Activated CD4-positive, alpha-beta memory T cell treated with anti-CD3 and anti-CD28 coated beads for 36 hours (primary cell): Measurements from ENCODE around the gene MPHOSPH9. TPM values are rescaled to one million over a fixed set of nuclear protein-coding genes. Genes with fewer than 3 reads are reported as not detected.

Source experiments
- CTCF ChIA-PET: fragments of 350-600 bp; sonication (Branson Sonifier 250); formaldehyde crosslinking; loops from one replicate; lab custom pipeline; 2021; ENCODE audit warnings: antibody characterized with exemption, inconsistent platforms; lab: Charles Lee
- POLR2A ChIA-PET: fragments of 350-600 bp; sonication (Branson Sonifier 250); formaldehyde crosslinking; loops from one replicate; lab custom pipeline; 2021; ENCODE audit warnings: antibody characterized with exemption; lab: Charles Lee
- DNase-seq: peaks from one replicate; pipeline ENCODE4 v3.0.0-alpha.2; 2020
- H3K27ac Mint-ChIP-seq: one replicate; pipeline ENCODE4 v1.8.0; 2021; ENCODE audit warnings: mixed read lengths
- H3K27me3 Mint-ChIP-seq: one replicate; pipeline ENCODE4 v1.8.0; 2021; ENCODE audit warnings: mixed read lengths
- H3K36me3 Mint-ChIP-seq: one replicate; pipeline ENCODE4 v1.8.0; 2021; ENCODE audit warnings: mixed read lengths
- H3K4me1 Mint-ChIP-seq: one replicate; pipeline ENCODE4 v1.8.0; 2021; ENCODE audit warnings: low read depth, mixed read lengths
- H3K4me3 Mint-ChIP-seq: one replicate; pipeline ENCODE4 v1.8.0; 2021; ENCODE audit warnings: mild to moderate bottlenecking, mixed read lengths
- H3K9me3 Mint-ChIP-seq: one replicate; pipeline ENCODE4 v1.8.0; 2021; ENCODE audit warnings: mixed read lengths
- intact Hi-C: fragments of 100-400 bp; cut with micrococcal nuclease; formaldehyde crosslinking; loops from one replicate; pipeline ENCODE4 v1.15.1; 2023
- total RNA-seq, 2 experiments: library from RNA; stranded (reverse); gene quantifications; one replicate each; pipeline ENCODE4 v1.2.3, GENCODE V29; 2021

The MPHOSPH9 gene
- total RNA-seq, 2 experiments from 2014 or later = 88.8 to 97.6 TPM

DNA sequence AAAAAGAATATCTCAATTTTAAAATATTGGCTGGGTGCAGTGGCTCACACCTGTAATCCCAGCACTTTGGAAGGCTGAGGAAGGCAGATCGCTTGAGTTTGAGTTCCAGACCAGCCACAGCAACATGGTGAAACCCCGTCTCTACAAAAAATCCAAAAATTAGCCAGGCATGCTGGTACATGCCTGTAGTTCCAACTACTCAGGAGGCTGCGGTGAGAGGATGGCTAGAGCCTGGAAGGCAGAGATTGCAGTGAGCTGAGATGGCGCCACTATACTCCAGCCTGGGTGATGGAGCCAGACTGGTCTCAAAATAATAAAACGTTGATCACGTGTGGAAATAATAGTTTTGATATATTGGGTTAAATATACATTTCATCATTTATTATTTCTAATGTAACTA lies 6.0 kb upstream of the MPHOSPH9 start:
- CTCF ChIA-PET = interaction anchor here (0.8 to 3.7 kb wide), 19 partner anchors 9 to 445 kb away, joined by 3 to 70 read pairs (median 6); partner anchors contain the start of gene PITPNM2
- intact Hi-C loops = loop anchor here (10.0 kb wide), 2 partner anchors 216 to 354 kb away; partner anchors contain the start of gene SNRNP35
- Mint-ChIP-seq H3K27me3 (no peaks in the 10 kb centered on the region), H3K4me3 (no peak overlapping the region), H3K36me3 (peaks cover 31% of the 10 kb centered on the region), H3K9me3 (no peaks in the 10 kb centered on the region), H3K4me1 (peaks cover 53% of the 10 kb centered on the region), H3K27ac (no peak overlapping the region)
- POLR2A ChIA-PET = interaction anchor here (1.7 kb wide), 1 partner anchor 196 kb away, joined by 8 read pairs; no protein-coding TSS in a partner anchor
- no peak for DNase-seq

DNA sequence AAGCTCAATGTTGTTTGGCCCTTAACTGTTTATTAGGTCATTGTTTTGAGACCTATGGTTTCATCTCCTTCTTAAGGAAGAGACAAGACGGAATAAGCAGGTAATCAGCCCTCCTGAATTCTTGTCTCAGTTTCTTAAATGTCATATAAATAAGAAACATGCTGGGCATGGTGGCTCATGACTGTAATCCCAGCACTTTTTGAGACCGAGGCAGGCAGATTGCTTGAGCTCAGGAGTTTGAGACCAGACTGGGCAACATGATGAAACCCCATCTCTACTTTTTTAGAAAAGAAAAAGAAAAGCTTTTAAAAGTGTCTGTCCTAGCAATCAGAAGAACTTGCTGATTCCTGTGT lies 5.4 kb upstream of the MPHOSPH9 start:
- no peak overlapping the region for H3K4me3 Mint-ChIP-seq
- peaks cover 33% of the 10 kb centered on the region for H3K36me3 Mint-ChIP-seq
- intact Hi-C loops = loop anchor here (10.0 kb wide), 2 partner anchors 216 to 354 kb away; partner anchors contain the start of gene SNRNP35
- no peaks in the 10 kb centered on the region for H3K27me3 Mint-ChIP-seq
- H3K9me3 Mint-ChIP-seq = no peaks in the 10 kb centered on the region
- H3K27ac Mint-ChIP-seq = peak overlapping the region; percentile 85
- peaks cover 49% of the 10 kb centered on the region for H3K4me1 Mint-ChIP-seq
- CTCF ChIA-PET = interaction anchor here (0.5 to 3.7 kb wide), 51 partner anchors 9 to 444 kb away, joined by 3 to 70 read pairs (median 4); partner anchors contain the start of genes KMT5A, OGFOD2 and PITPNM2
- no peak for DNase-seq
- POLR2A ChIA-PET = interaction anchor here (1.7 to 1.8 kb wide), 2 partner anchors 15 to 195 kb away, joined by 4 to 8 read pairs; no protein-coding TSS in a partner anchor

DNA sequence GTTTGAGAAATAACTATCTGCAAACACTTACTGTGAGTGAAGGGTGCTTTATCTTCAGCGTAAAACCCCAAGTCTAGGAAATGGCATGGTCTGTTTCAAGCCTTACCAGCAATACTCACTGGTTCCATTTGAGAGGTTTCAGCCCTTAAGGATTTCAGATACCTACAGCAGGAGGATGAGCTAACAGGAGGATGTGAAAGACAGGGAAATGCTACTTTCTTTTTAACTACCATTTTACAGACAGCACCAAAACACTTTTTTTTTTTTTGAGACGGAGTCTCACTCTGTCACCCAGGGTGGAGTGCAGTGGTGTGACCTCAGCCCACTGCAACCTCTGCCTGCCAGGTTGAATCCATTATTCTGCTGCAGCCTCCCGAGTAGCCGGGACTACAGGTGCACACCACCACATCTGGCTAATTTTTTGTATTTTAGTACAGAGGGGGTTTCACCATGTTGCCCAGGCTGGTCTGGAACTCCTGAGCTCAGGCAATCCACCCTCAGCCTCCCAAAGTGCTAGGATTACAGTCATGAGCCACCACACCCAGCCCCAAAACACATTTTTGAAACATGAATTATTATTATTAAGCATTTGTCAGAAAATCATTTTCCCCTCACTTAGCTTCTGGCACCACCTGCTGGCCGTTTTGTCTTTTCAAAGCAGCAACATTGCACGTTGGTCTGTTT lies 4.8 kb upstream of the MPHOSPH9 start:
- H3K9me3 Mint-ChIP-seq = no peaks in the 10 kb centered on the region
- H3K4me1 Mint-ChIP-seq = peaks cover 48% of the 10 kb centered on the region
- POLR2A ChIA-PET = interaction anchor here (0.6 to 1.8 kb wide), 5 partner anchors 14 to 269 kb away, joined by 3 to 8 read pairs (median 4); no protein-coding TSS in a partner anchor
- peak; percentile 77 for DNase-seq
- CTCF ChIA-PET = interaction anchor here (0.5 to 3.7 kb wide), 58 partner anchors 9 to 444 kb away, joined by 3 to 70 read pairs (median 4); partner anchors contain the start of genes KMT5A, OGFOD2 and PITPNM2
- intact Hi-C loops = loop anchor here (1.0 to 10.0 kb wide), 5 partner anchors 15 to 353 kb away; partner anchors contain the start of gene SNRNP35
- H3K36me3 Mint-ChIP-seq = peaks cover 35% of the 10 kb centered on the region
- H3K4me3 Mint-ChIP-seq = peak overlapping the region; percentile 42
- peaks cover 3% of the 10 kb centered on the region for H3K27me3 Mint-ChIP-seq
- peak overlapping the region; percentile 85 for H3K27ac Mint-ChIP-seq

DNA sequence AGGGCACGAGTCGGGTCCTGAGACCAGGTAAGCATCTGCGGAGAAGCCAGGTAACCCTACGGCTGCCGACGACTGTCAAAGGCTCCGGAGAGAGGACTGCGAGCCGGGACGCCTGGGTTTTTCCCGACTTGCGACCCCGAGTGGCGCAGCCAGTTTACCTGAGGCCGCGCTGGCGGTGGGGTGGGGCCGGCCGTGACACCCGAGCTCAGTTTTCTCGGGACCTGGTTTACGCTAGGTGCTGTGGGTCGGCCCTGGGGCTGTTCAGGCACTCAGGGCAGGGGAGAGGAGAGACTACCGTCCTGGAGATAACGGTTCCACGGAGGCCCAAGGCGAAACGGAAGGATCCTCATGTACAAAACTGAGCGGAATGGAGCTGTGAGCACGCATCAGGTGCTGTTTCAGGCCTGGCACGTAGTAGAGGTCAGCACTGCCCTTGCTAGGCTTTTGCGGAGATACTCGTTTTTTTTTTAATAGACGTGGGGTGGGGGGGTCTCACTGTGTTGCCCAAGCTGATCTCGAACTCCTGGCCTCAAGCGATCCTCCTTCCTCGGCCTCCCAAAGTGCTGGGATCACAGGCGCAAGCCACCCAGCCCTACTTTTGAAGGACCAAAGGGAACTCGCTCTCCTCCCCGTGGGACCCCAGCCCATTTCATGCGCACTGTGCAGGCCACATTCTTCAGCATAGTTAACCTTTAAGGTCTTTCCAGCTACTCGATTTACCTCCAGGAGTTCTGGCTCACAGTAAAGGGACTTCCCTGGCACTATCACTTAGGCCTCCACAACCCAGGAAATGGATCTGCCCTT lies 766 bp upstream of the MPHOSPH9 start:
- Mint-ChIP-seq H3K4me1 (peaks cover 61% of the 10 kb centered on the region), H3K27ac (peak overlapping the region; percentile 96), H3K36me3 (peaks cover 27% of the 10 kb centered on the region), H3K4me3 (peak overlapping the region; percentile 99), H3K9me3 (no peaks in the 10 kb centered on the region), H3K27me3 (peaks cover 3% of the 10 kb centered on the region)
- CTCF ChIA-PET = interaction anchor here (1.0 to 4.5 kb wide), 9 partner anchors 9 to 441 kb away, joined by 3 to 35 read pairs (median 4); partner anchors contain the start of gene PITPNM2
- POLR2A ChIA-PET = interaction anchor here (0.5 to 2.7 kb wide), 26 partner anchors 8 to 480 kb away, joined by 3 to 45 read pairs (median 4); partner anchors contain the start of genes ARL6IP4, ATP6V0A2, OGFOD2 and RILPL2
- no peak for DNase-seq
- intact Hi-C loops = loop anchor here (1.0 to 10.0 kb wide), 11 partner anchors 37 to 706 kb away; partner anchors contain the start of genes CDK2AP1, EIF2B1, GTF2H3 and KMT5A

DNA sequence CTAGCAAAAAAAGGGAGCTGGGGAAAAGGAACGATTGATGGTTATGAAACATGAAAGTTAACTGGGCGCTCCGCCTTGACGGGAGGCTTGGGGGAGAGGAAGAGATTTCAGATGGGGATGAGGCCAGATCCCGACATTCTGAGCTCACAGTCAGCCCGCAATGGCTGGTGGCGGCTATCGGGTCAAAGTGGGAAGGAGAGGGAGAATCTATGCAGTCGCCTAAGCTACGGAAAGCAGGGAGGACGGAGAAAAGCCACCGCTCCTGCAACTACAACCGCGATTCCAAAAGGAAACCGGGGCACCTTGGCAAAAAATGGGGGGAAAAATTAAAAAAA lies 502 bp downstream of the MPHOSPH9 start:
- Mint-ChIP-seq H3K4me1 (peaks cover 60% of the 10 kb centered on the region), H3K9me3 (no peaks in the 10 kb centered on the region), H3K4me3 (peak overlapping the region; percentile 99), H3K36me3 (peaks cover 34% of the 10 kb centered on the region), H3K27me3 (peaks cover 3% of the 10 kb centered on the region), H3K27ac (peak overlapping the region; percentile 96)
- DNase-seq = no peak
- POLR2A ChIA-PET = interaction anchor here (0.6 to 2.7 kb wide), 24 partner anchors 9 to 706 kb away, joined by 3 to 45 read pairs (median 5); partner anchors contain the start of genes ARL6IP4, ATP6V0A2, KMT5A and OGFOD2
- intact Hi-C loops = loop anchor here (1.0 to 10.0 kb wide), 7 partner anchors 9 to 348 kb away; partner anchors contain the start of genes CDK2AP1, KMT5A, OGFOD2 and PITPNM2
- CTCF ChIA-PET = interaction anchor here (1.0 to 4.5 kb wide), 7 partner anchors 9 to 188 kb away, joined by 3 to 35 read pairs (median 7); partner anchors contain the start of gene PITPNM2

DNA sequence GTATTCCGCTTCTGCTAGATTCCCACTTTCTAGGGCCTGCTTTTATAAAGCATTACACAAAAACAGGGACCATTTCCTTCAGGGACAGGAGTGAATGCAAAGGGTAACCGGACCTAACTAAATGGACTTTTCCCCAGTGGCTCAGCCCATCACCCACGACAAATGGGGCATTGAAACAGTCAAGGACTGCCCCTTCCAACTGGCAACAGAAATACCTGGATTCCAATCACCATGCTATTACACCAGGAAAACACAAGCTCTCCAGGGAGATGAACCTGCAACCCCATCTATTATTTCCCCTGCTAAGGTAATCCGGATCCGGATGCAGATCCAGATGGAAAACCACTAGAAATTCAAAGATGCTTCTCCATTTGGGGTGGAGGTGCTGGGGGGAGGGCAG lies 1.0 kb downstream of the MPHOSPH9 start:
- Mint-ChIP-seq H3K4me3 (peak overlapping the region; percentile 99), H3K27me3 (peaks cover 3% of the 10 kb centered on the region), H3K4me1 (peaks cover 56% of the 10 kb centered on the region), H3K36me3 (peaks cover 34% of the 10 kb centered on the region), H3K27ac (peak overlapping the region; percentile 96), H3K9me3 (no peaks in the 10 kb centered on the region)
- DNase-seq = no peak
- POLR2A ChIA-PET = interaction anchor here (0.6 to 2.7 kb wide), 13 partner anchors 9 to 523 kb away, joined by 4 to 45 read pairs (median 6); partner anchors contain the start of genes ATP6V0A2, OGFOD2 and SBNO1
- intact Hi-C loops = loop anchor here (1.0 to 10.0 kb wide), 7 partner anchors 9 to 347 kb away; partner anchors contain the start of genes CDK2AP1, KMT5A, OGFOD2 and PITPNM2
- CTCF ChIA-PET = interaction anchor here (0.7 to 4.5 kb wide), 5 partner anchors 9 to 188 kb away, joined by 3 to 35 read pairs (median 9); no protein-coding TSS in a partner anchor

DNA sequence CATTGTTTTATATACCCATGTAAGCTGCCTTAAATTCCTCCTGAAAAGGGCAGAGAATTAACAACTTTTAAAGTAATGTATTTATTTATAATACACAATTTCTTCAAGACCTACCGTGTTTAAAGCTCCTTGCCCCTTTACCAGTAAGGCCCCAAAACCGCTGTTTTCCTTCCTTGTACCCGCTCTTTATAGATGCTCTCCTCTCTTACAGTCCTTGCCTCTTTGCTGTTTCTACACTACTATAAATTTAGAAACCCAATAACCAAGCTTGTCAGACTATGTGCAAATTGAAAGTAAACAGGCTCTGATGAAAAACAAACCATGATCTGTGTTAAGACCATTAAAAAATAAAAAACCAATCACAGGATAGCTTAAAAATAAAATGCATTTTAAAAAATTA lies 3.9 kb downstream of the MPHOSPH9 start:
- ChIA-PET POLR2A (no interaction called here), CTCF (interaction anchor here (0.6 to 1.5 kb wide), 4 partner anchors 9 to 185 kb away, joined by 3 to 13 read pairs (median 4); no protein-coding TSS in a partner anchor)
- Mint-ChIP-seq H3K9me3 (no peaks in the 10 kb centered on the region), H3K4me1 (peaks cover 42% of the 10 kb centered on the region), H3K27me3 (peaks cover 3% of the 10 kb centered on the region), H3K4me3 (peak overlapping the region; percentile 53), H3K27ac (peak overlapping the region; percentile 53), H3K36me3 (peaks cover 32% of the 10 kb centered on the region)
- intact Hi-C loops = no loop called here
- DNase-seq = no peak

DNA sequence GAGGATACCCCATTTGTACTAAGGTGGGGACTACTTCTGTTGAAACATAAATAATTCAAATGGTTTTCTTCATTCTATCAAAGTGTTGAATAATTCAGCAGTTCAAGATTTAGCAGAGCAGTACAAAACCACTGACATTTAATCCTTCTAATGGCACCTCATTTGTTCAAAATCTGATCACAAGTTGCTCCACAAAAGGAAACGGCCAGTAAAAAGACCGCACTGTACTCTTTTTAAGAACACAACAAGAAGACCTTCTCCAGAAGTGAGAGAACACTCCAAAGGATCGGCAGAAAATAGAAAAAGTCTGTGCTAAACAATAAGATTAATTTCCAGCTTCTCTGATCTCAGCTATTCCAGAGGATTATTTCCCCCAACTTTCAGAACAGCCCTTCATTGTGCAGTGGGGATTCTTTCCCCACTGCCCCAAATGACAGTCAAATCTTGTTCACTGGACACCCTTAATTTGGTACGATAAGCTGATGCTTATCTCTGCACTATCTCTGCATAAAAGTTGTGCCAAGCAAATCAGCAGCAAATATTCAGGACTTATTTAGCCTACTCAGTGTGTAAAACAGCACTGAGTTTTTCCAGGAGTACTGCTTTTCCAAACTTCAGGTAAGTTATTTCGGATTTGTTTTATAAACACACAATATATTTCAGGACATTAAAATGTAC lies 5.2 kb downstream of the MPHOSPH9 start:
- H3K27ac Mint-ChIP-seq = no peak overlapping the region

DNA sequence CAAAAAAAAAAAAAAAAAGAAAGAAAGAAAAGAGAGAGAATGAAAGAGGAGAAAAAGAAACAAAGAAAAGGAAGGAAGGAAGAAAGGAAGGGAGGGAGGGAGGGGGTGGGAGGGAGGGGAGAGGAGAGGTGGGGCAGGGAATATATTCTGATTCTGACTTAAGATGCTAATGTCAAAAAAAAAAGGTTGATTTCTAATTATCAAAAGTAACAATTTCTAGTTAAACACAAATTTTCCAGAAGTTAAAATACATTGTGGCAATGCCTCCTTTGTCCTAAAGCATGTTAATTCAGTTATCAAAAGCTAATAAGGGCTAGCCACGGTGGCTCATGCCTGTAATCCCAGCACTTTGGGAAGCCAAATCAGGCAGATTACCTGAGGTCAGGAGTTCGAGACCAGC lies 7.5 kb downstream of the MPHOSPH9 start:
- intact Hi-C loops = no loop called here
- no peak overlapping the region for H3K27ac Mint-ChIP-seq
- ChIA-PET POLR2A (interaction anchor here (0.7 kb wide), 1 partner anchor 36 kb away, joined by 5 read pairs; no protein-coding TSS in a partner anchor), CTCF (interaction anchor here (5.3 kb wide), 1 partner anchor 12 kb away, joined by 50 read pairs; no protein-coding TSS in a partner anchor)
- H3K27me3 Mint-ChIP-seq = no peaks in the 10 kb centered on the region
- H3K36me3 Mint-ChIP-seq = peaks cover 36% of the 10 kb centered on the region
- no peaks in the 10 kb centered on the region for H3K9me3 Mint-ChIP-seq
- DNase-seq = no peak
- H3K4me1 Mint-ChIP-seq = peaks cover 41% of the 10 kb centered on the region
- no peak overlapping the region for H3K4me3 Mint-ChIP-seq

More for the DNA sequence above, 5.2 kb downstream of the MPHOSPH9 start:
- H3K27me3 Mint-ChIP-seq = no peaks in the 10 kb centered on the region
- no peak overlapping the region for H3K4me3 Mint-ChIP-seq
- H3K4me1 Mint-ChIP-seq = peaks cover 51% of the 10 kb centered on the region
- CTCF ChIA-PET = interaction anchor here (5.3 kb wide), 1 partner anchor 10 kb away, joined by 50 read pairs; no protein-coding TSS in a partner anchor
- no peak for DNase-seq
- peaks cover 25% of the 10 kb centered on the region for H3K36me3 Mint-ChIP-seq
- no peaks in the 10 kb centered on the region for H3K9me3 Mint-ChIP-seq
- POLR2A ChIA-PET = no interaction called here
- intact Hi-C loops = no loop called here

DNA sequence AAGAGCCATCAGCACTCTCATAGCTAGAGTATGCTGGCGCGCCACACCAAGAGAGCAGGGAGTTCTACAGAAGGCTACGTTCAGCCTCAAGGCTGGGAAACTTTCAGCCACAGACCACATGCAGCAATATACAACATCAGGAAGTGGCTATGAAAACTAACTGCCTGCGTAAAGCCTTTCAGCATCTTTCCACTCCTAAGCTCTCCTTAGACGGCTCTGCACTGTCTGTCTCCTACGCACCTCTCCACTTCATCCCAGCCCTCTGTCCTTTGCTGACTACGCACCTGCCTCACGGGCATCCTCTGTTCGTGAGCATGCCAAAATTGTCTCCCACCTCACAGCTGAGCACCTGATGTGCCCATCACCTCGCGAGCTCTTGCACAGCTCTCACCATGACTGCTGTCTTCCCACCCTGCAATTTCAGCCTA lies 9.7 kb downstream of the MPHOSPH9 start:
- ChIA-PET POLR2A (interaction anchor here (0.5 to 1.7 kb wide), 6 partner anchors 8 to 168 kb away, joined by 3 to 45 read pairs (median 4); partner anchors contain the start of genes MPHOSPH9 and MTRFR), CTCF (interaction anchor here (0.6 to 5.3 kb wide), 8 partner anchors 10 to 429 kb away, joined by 3 to 50 read pairs (median 4); partner anchors contain the start of genes MPHOSPH9, MTRFR and TMED2)
- peak; percentile 79 for DNase-seq
- H3K9me3 Mint-ChIP-seq = no peaks in the 10 kb centered on the region
- peaks cover 19% of the 10 kb centered on the region for H3K4me1 Mint-ChIP-seq
- peak overlapping the region; percentile 38 for H3K4me3 Mint-ChIP-seq
- intact Hi-C loops = loop anchor here (1.0 to 2.0 kb wide), 3 partner anchors 9 to 23 kb away; no protein-coding TSS in a partner anchor
- peaks cover 34% of the 10 kb centered on the region for H3K36me3 Mint-ChIP-seq
- H3K27ac Mint-ChIP-seq = peak overlapping the region; percentile 76
- H3K27me3 Mint-ChIP-seq = no peaks in the 10 kb centered on the region
